ENCODE measurements around the gene SAP30BP. TPM values are rescaled to one million over a fixed set of nuclear protein-coding genes. Genes with fewer than 3 reads are reported as not detected.

Gene SAP30BP
- total RNA-seq, 3 donors from 2014 or later (not counting 1 experiment from before 2014, with no cell fraction given) = 234 to 246 (median 240) TPM

DNA sequence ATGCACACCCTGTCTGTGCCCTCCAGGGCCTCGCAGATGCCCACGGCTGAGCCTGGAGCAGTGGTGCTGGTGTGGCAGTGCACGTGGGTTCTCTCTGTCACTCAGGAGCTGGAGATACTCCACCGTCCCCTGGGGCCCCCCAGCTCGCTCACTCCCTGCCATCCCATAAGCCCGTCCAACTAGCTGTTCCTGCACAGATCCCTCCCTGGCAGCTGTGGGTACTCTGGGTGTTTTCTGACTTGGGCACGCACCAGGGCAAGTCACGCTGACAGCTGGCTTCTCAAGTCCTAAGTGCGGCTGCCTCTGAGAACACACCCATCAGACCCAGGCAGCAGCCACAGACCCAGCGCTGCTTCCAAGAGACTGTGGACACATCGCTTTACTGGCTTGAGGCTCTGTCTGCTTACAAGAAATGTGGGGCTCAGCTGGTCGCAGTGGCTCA is 28.7 kb downstream of the SAP30BP start:
- Histone ChIP-seq H3K36me3 (ENCODE audit: control insufficient read depth, insufficient read depth, low read length) (peaks cover 69% of the 10 kb centered on the region), H3K27me3 (ENCODE audit: control insufficient read depth, insufficient read depth, low read length) (no peaks in the 10 kb centered on the region), H3K4me1 (ENCODE audit: control insufficient read depth, insufficient read depth, low read length) (peaks cover 8% of the 10 kb centered on the region), H3K4me3 (ENCODE audit: low read length) (no peak overlapping the region), H3K27ac (ENCODE audit: low read length) (no peak overlapping the region), H3K9me3 (ENCODE audit: control insufficient read depth, insufficient read depth, low read length) (no peaks in the 10 kb centered on the region)
- DNase-seq (no peak), ATAC-seq (no peak)
- Mint-ChIP-seq H3K4me1 (peaks cover 18 to 25% of the 10 kb centered on the region in 2 donors), H3K36me3 (no peaks in the 10 kb centered on the region), H3K27me3 (ENCODE audit: low read depth in 2 of 2) (no peaks in the 10 kb centered on the region), H3K27ac (no peak overlapping the region), H3K4me3 (no peak overlapping the region), H3K9me3 (no peaks in the 10 kb centered on the region)
- TF ChIP-seq, protein P1, sequence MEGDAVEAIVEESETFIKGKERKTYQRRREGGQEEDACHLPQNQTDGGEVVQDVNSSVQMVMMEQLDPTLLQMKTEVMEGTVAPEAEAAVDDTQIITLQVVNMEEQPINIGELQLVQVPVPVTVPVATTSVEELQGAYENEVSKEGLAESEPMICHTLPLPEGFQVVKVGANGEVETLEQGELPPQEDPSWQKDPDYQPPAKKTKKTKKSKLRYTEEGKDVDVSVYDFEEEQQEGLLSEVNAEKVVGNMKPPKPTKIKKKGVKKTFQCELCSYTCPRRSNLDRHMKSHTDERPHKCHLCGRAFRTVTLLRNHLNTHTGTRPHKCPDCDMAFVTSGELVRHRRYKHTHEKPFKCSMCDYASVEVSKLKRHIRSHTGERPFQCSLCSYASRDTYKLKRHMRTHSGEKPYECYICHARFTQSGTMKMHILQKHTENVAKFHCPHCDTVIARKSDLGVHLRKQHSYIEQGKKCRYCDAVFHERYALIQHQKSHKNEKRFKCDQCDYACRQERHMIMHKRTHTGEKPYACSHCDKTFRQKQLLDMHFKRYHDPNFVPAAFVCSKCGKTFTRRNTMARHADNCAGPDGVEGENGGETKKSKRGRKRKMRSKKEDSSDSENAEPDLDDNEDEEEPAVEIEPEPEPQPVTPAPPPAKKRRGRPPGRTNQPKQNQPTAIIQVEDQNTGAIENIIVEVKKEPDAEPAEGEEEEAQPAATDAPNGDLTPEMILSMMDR (IDR thresholded peaks at IDR 0.05) = no peak
- intact Hi-C loops (cut with micrococcal nuclease) = no loop called here
- 98% methylated on average over 12 of the region's 12 CpGs for WGBS (ENCODE audit: insufficient coverage)

DNA sequence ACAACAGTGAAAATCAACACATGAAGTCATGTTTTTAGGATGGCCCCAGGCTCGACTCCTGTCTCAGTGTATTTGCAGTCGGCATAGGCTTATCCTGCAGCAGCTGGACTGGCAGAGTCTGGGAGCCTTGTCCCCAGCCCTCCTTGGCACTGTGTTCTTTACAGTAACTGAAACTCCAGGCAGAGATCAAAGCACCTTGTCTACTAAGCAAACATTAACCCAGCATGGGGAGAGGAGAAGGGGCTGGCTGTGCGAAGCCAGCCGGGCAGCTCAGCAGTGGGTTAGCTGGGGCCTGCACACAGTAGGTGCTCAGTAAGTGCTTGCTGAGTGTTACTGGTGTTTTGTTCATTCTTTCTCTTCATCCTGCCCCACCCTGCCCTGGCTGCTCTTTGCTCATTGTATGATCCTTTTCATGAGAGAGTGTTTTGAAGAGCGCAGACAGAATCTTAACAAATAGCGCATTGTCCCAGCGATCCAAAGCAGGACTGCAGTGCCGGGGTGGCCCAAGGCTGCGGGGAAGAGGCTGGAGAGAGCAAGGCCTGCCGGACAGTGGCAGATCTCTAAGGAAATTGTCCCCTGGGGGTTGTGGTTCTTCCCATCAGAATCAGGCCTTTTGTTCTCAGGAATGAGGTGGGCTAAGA is 30.6 kb downstream of the SAP30BP start:
- intact Hi-C loops (cut with micrococcal nuclease) = no loop called here
- no peaks in the 10 kb centered on the region for H3K9me3 Mint-ChIP-seq
- no peaks in the 10 kb centered on the region for H3K4me1 ChIP-seq (ENCODE audit: control insufficient read depth, insufficient read depth, low read length)
- no peaks in the 10 kb centered on the region for H3K27me3 Mint-ChIP-seq (ENCODE audit: low read depth in 2 of 2)
- TF ChIP-seq, protein P1 (IDR thresholded peaks at IDR 0.05) = no peak
- H3K4me3 Mint-ChIP-seq = no peak overlapping the region
- DNase-seq (no peak), ATAC-seq (no peak)
- H3K27ac Mint-ChIP-seq = peak overlapping the region in 1 of 2 donors; percentile 6
- peaks cover 6% of the 10 kb centered on the region for H3K36me3 Mint-ChIP-seq
- peaks cover 9 to 12% of the 10 kb centered on the region in 2 donors for H3K4me1 Mint-ChIP-seq
- peaks cover 76% of the 10 kb centered on the region for H3K36me3 ChIP-seq (ENCODE audit: control insufficient read depth, insufficient read depth, low read length)
- no peak overlapping the region for H3K4me3 ChIP-seq (ENCODE audit: low read length)
- no peaks in the 10 kb centered on the region for H3K9me3 ChIP-seq (ENCODE audit: control insufficient read depth, insufficient read depth, low read length)
- no peaks in the 10 kb centered on the region for H3K27me3 ChIP-seq (ENCODE audit: control insufficient read depth, insufficient read depth, low read length)
- H3K27ac ChIP-seq (ENCODE audit: low read length) = no peak overlapping the region
- 88% methylated on average over 9 of the region's 10 CpGs for WGBS (ENCODE audit: insufficient coverage)

DNA sequence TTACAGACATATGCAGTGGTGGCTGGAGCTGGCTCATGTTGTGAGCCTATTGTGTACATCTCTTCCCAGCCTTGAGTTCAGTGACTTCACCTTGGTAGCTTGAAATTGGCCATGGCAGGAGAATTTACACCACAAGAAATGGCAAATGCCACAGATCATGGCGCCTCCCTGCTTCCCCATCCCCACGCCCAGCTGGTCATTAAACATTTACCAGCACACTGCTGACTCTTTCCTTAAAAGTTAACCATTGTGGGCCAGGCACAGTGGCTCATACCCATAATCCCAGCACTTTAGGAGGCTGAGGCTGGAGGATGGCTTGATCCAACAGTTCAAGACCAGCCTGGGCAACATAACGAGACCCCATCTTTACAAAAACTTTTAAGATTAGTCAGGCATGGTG is 31.5 kb downstream of the SAP30BP start:
- H3K4me3 Mint-ChIP-seq = no peak overlapping the region
- DNase-seq (no peak), ATAC-seq (no peak)
- no peaks in the 10 kb centered on the region for H3K27me3 Mint-ChIP-seq (ENCODE audit: low read depth in 2 of 2)
- Histone ChIP-seq H3K4me3 (ENCODE audit: low read length) (no peak overlapping the region), H3K27ac (ENCODE audit: low read length) (no peak overlapping the region), H3K9me3 (ENCODE audit: control insufficient read depth, insufficient read depth, low read length) (no peaks in the 10 kb centered on the region), H3K36me3 (ENCODE audit: control insufficient read depth, insufficient read depth, low read length) (peaks cover 76% of the 10 kb centered on the region), H3K27me3 (ENCODE audit: control insufficient read depth, insufficient read depth, low read length) (no peaks in the 10 kb centered on the region), H3K4me1 (ENCODE audit: control insufficient read depth, insufficient read depth, low read length) (no peaks in the 10 kb centered on the region)
- no peaks in the 10 kb centered on the region for H3K9me3 Mint-ChIP-seq
- intact Hi-C loops (cut with micrococcal nuclease) = no loop called here
- WGBS (ENCODE audit: insufficient coverage) = 95% methylated on average over 3 of the region's 3 CpGs
- H3K27ac Mint-ChIP-seq = no peak overlapping the region
- TF ChIP-seq, protein P1 (IDR thresholded peaks at IDR 0.05) = no peak
- peaks cover 6% of the 10 kb centered on the region for H3K36me3 Mint-ChIP-seq
- peaks cover 9 to 12% of the 10 kb centered on the region in 2 donors for H3K4me1 Mint-ChIP-seq

DNA sequence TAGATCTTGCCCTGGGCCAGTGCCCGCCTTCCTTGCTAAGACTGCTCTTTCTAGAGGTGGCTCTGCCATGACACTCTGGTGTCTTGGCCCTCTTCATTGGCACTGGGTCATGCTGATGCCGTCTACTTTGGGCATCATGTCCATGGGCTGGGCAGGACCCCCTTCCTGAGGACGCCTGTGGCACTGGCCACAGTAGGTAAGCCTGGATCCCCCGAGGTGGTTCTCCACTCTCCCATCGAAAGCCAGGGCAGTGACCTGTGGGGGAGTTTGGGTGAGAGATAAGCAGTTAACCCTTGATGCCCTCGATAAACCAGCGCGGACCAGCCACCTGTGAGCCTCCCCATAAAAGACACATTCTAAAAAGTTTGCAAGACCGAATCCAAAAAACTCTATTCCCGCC is 34.1 kb downstream of the SAP30BP start:
- Histone ChIP-seq H3K4me1 (ENCODE audit: control insufficient read depth, insufficient read depth, low read length) (no peaks in the 10 kb centered on the region), H3K27ac (ENCODE audit: low read length) (no peak overlapping the region), H3K9me3 (ENCODE audit: control insufficient read depth, insufficient read depth, low read length) (no peaks in the 10 kb centered on the region), H3K4me3 (ENCODE audit: low read length) (no peak overlapping the region), H3K27me3 (ENCODE audit: control insufficient read depth, insufficient read depth, low read length) (no peaks in the 10 kb centered on the region), H3K36me3 (ENCODE audit: control insufficient read depth, insufficient read depth, low read length) (peaks cover 81% of the 10 kb centered on the region)
- Mint-ChIP-seq H3K27me3 (ENCODE audit: low read depth in 2 of 2) (no peaks in the 10 kb centered on the region), H3K36me3 (peaks cover 6% of the 10 kb centered on the region), H3K9me3 (no peaks in the 10 kb centered on the region), H3K27ac (no peak overlapping the region), H3K4me3 (no peak overlapping the region), H3K4me1 (peaks cover 5 to 12% of the 10 kb centered on the region in 2 donors)
- TF ChIP-seq, protein P1 (IDR thresholded peaks at IDR 0.05) = no peak
- intact Hi-C loops (cut with micrococcal nuclease) = no loop called here
- WGBS (ENCODE audit: insufficient coverage) = 98% methylated on average over 10 of the region's 10 CpGs
- ATAC-seq (no peak), DNase-seq (no peak)
